K562 (cell line): Measurements from ENCODE around the gene CUX1. TPM values are rescaled to one million over a fixed set of nuclear protein-coding genes. Genes with fewer than 3 reads are reported as not detected.

ENCODE experiments used
- BRF2 ChIP-seq: IDR thresholded peaks from 3 replicates; pipeline ENCODE4 v1.6.1; 2011; ENCODE audit warnings: borderline replicate concordance, mild to moderate bottlenecking; ENCODE audit not compliant: insufficient read length, insufficient read depth
- E4F1 ChIP-seq: fragments of 250-450 bp; sonication (Bioruptor Pico); IDR thresholded peaks from 2 replicates; pipeline ENCODE4 v1.5.0; 2021; ENCODE audit warnings: mild to moderate bottlenecking, borderline replicate concordance
- EGR1 ChIP-seq: fragments of 450-650 bp; conservative IDR thresholded peaks from 2 replicates; pipeline ENCODE4 v1.6.1; 2017; ENCODE audit warnings: mild to moderate bottlenecking
- L3MBTL2 ChIP-seq: fragments of 450-650 bp; IDR thresholded peaks from 2 replicates; pipeline ENCODE4 v1.6.1; 2016; ENCODE audit warnings: mild to moderate bottlenecking, moderate library complexity
- MAFF ChIP-seq: IDR thresholded peaks from 2 replicates; pipeline ENCODE4 v1.6.1; 2012; ENCODE audit warnings: low read length, improper control_type of control experiment
- MCM2 ChIP-seq: fragments of 450-650 bp; IDR thresholded peaks from 2 replicates; pipeline ENCODE4 v1.6.1; 2017; ENCODE audit warnings: low read depth, mild to moderate bottlenecking
- POLR2AphosphoS5 ChIP-seq: IDR thresholded peaks from 2 replicates; pipeline ENCODE4 v1.6.1; 2011; ENCODE audit warnings: mild to moderate bottlenecking, low read depth, low read length, moderate library complexity; ENCODE audit not compliant: control insufficient read depth, insufficient read depth
- PPARD ChIP-seq: fragments of 250-450 bp; sonication (Bioruptor Pico); IDR thresholded peaks from 2 replicates; pipeline ENCODE4 v1.8.0; 2022; ENCODE audit warnings: inconsistent platforms, mild to moderate bottlenecking, moderate library complexity
- PRPF4 ChIP-seq: fragments of 200-400 bp; formaldehyde crosslinking; IDR thresholded peaks from one replicate; pipeline ENCODE4 v1.6.1; 2017; ENCODE audit warnings: low read length, low read depth, mild to moderate bottlenecking; ENCODE audit not compliant: insufficient read depth, poor library complexity, severe bottlenecking
- RCOR1 ChIP-seq, 2 experiments: IDR thresholded peaks; 2 replicates each; pipeline ENCODE4 v1.6.1; 2012; ENCODE audit warnings: low read depth in 2 of 2, low read length in 2 of 2, borderline replicate concordance in 1 of 2, improper control_type of control experiment in 1 of 2
- RNF2 ChIP-seq: sonication (generic); IDR thresholded peaks from 2 replicates; pipeline ENCODE4 v1.6.1; 2016
- SAFB ChIP-seq: fragments of 200-400 bp; formaldehyde crosslinking; IDR thresholded peaks from 2 replicates; pipeline ENCODE4 v1.6.1; 2017; ENCODE audit warnings: low read depth, low read length, borderline replicate concordance
- SRF ChIP-seq, 2 experiments: fragments of 250-450, 450-650 bp in 1 of 2; sonication (Bioruptor Pico) in 1 of 2; sonication (generic) in 1 of 2; formaldehyde crosslinking; IDR thresholded peaks; 2 replicates each; pipeline versions ENCODE4 v1.5.0 to v1.5.1; 2020 to 2022; ENCODE audit warnings: mild to moderate bottlenecking in 1 of 2, missing genetic modification reagents in 1 of 2
- THAP7 ChIP-seq: fragments of 250-450 bp; sonication (Bioruptor Pico); IDR thresholded peaks from 2 replicates; pipeline ENCODE4 v1.5.0; 2021
- TRIM28 ChIP-seq: fragments of 450-650 bp; IDR thresholded peaks from 2 replicates; pipeline ENCODE4 v1.6.1; 2017
- YY1 ChIP-seq, 3 experiments: IDR thresholded peaks; 2 replicates each; pipeline ENCODE4 v1.6.1; 2011; ENCODE audit warnings: low read length in 2 of 3, mild to moderate bottlenecking in 2 of 3, moderate library complexity in 2 of 3, borderline replicate concordance in 1 of 3, control low read depth in 1 of 3, low read depth in 1 of 3; ENCODE audit not compliant: insufficient read depth in 3 of 3, insufficient replicate concordance in 2 of 3, control insufficient read depth in 1 of 3, insufficient read length in 1 of 3; ENCODE audit errors: extremely low read depth in 1 of 3
- ZBTB7A ChIP-seq: IDR thresholded peaks from 2 replicates; pipeline ENCODE4 v1.6.1; 2011; ENCODE audit warnings: low read depth, mild to moderate bottlenecking, low read length, moderate library complexity, borderline replicate concordance; ENCODE audit not compliant: control insufficient read depth
- ZBTB8A ChIP-seq: fragments of 450-650 bp; IDR thresholded peaks from 2 replicates; pipeline ENCODE4 v1.6.1; 2018; ENCODE audit warnings: mild to moderate bottlenecking, moderate library complexity; ENCODE audit not compliant: partially characterized antibody
- ZNF589 ChIP-seq: fragments of 200-800 bp; sonication (Bioruptor generic); IDR thresholded peaks from 2 replicates; pipeline ENCODE4 v1.6.1; 2016; ENCODE audit warnings: low read depth, missing genetic modification characterization, missing compliant biosample characterization
- ZNF75A ChIP-seq: fragments of 450-650 bp; formaldehyde crosslinking; IDR thresholded peaks from 2 replicates; pipeline ENCODE4 v1.4.0; 2020; ENCODE audit warnings: mild to moderate bottlenecking
- polyA plus RNA-seq, 8 experiments: library from polyadenylated mRNA; depleted of rRNA in 4 of 8; stranded (reverse) in 5 of 8; unstranded in 3 of 8; fragments of >200 nt; fragmentation: Nextera tagmentation in 2 of 8; fragmentation: Illumina TruSeq in 1 of 8; extraction: Ambion mirVana in 2 of 8; extraction: Trizol in 1 of 8; gene quantifications; 2 replicates each; pipeline versions ENCODE4 v1.2.1 to v1.2.3, GENCODE V29; 2011 to 2014; ENCODE audit warnings: inconsistent platforms in 1 of 8, missing spikeins in 1 of 8
- total RNA-seq, 7 experiments: library from RNA; depleted of rRNA in 6 of 7; stranded (reverse); fragments of >200 nt in 6 of 7; fragmentation: Illumina TruSeq in 2 of 7; extraction: Trizol in 2 of 7; gene quantifications; 2 replicates each; pipeline versions ENCODE4 v1.2.1 to v1.2.3, GENCODE V29; 2011 to 2021; ENCODE audit warnings: low replicate concordance in 1 of 7
- TF ChIP-seq, protein P1 (sequence below): fragments of 450-650 bp; formaldehyde crosslinking; IDR thresholded peaks from 2 replicates; pipeline ENCODE4 v1.4.0; 2020; ENCODE audit warnings: mild to moderate bottlenecking, mixed read lengths

Gene CUX1
- total and polyA plus RNA-seq, 9 of the 15 experiments (the other 6 are each of a cell fraction or from before 2014, with no cell fraction given), result 3.6 to 55.3 (median 25.2) TPM

DNA sequence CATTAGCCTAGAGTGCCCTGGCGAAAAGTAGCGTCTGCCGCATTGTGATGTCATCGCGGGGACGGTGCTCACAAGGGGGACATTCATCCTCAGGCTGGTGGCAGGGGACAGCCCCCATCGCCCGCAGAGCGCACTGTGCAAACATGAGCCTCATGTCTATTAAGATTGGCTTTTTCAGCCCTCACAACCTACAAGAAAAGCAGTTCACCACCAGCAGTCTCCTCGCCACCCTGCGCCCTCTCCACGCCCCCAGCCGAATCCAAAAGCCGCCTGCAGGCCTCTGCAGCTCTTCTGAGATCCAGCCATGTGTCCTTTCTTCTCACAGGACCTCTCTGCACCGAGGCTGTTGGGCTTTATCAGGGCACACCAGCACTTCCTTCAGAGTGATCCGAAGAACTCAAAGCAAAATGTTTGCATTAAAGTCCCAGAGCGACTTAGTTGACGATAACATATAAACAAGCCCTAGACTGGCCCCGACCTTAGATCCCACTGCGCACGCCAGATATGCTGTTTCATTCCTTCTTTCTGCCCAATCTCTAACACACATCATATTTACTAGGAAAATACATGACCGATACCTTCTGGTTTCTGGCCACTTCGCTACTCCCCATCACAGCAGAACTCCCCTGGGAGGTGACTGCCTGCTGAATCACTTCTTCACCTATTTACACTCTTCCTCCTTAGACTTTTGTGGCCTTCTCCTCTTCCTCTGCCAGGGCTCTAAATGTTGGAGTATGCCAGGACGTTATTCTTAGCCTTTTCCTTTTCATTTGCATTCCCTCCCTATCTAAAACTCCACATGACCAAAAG is 263.2 kb downstream of the CUX1 start (continued):
- TF ChIP-seq BRF2, result no peak
- no peak for TF ChIP-seq PRPF4
- TF ChIP-seq, protein P1, sequence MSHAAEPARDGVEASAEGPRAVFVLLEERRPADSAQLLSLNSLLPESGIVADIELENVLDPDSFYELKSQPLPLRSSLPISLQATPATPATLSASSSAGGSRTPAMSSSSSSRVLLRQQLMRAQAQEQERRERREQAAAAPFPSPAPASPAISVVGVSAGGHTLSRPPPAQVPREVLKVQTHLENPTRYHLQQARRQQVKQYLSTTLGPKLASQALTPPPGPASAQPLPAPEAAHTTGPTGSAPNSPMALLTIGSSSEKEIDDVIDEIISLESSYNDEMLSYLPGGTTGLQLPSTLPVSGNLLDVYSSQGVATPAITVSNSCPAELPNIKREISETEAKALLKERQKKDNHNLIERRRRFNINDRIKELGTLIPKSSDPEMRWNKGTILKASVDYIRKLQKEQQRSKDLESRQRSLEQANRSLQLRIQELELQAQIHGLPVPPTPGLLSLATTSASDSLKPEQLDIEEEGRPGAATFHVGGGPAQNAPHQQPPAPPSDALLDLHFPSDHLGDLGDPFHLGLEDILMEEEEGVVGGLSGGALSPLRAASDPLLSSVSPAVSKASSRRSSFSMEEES (CRISPR knock-in tag), result no peak
- TF ChIP-seq PPARD (CRISPR knock-in tag), result no peak
- TF ChIP-seq RCOR1 (IDR thresholded peaks at IDR 0.05; ENCODE audit: borderline replicate concordance in 1 of 2, low read depth in 2 of 2, low read length in 2 of 2), result peak; percentile 91 to 94
- peak in 2 of 3 experiments; percentile 26 to 53 for TF ChIP-seq YY1 (IDR thresholded peaks at IDR 0.05; ENCODE audit: borderline replicate concordance in 1 of 3, control insufficient read depth in 1 of 3, extremely low read depth in 1 of 3, insufficient read depth in 3 of 3, insufficient read length in 1 of 3, insufficient replicate concordance in 2 of 3, low read depth in 1 of 3, low read length in 2 of 3)
- TF ChIP-seq TRIM28, result peak; percentile 16
- peak; percentile 90 for TF ChIP-seq POLR2AphosphoS5
- TF ChIP-seq E4F1 (CRISPR knock-in tag), result no peak
- TF ChIP-seq ZBTB8A, result no peak
- TF ChIP-seq THAP7 (CRISPR knock-in tag), result no peak
- no peak for TF ChIP-seq SRF (CRISPR knock-in tag; IDR thresholded peaks at IDR 0.05)
- peak; percentile 74 for TF ChIP-seq MAFF
- TF ChIP-seq MCM2, result no peak
- TF ChIP-seq ZNF589 (CRISPR knock-in tag), result no peak
- peak; percentile 88 for TF ChIP-seq L3MBTL2
- peak; percentile 64; the same call in 1 of the 2 replicates for TF ChIP-seq ZBTB7A
- no peak for TF ChIP-seq ZNF75A (CRISPR knock-in tag)
- TF ChIP-seq SAFB, result no peak
- TF ChIP-seq RNF2, result peak; percentile 63
- TF ChIP-seq EGR1, result peak; percentile 12; the same call in 1 of the 2 replicates
